CD4-positive, alpha-beta T cell (primary cell): ENCODE measurements around the gene CACNA1B. TPM values are rescaled to one million over a fixed set of nuclear protein-coding genes. Genes with fewer than 3 reads are reported as not detected.

Source experiments
- ATAC-seq: fragments of 200-7000 bp; cut with Tn5 transposase; one replicate; pipeline ENCODE4 v1.10.0; 2022; ENCODE audit warnings: mild to moderate bottlenecking; ENCODE audit not compliant: poor library complexity
- CTCF ChIA-PET: fragments of 350-600 bp; sonication (Branson Sonifier 250); formaldehyde crosslinking; loops from one replicate; lab custom pipeline; 2021; ENCODE audit warnings: antibody characterized with exemption, inconsistent platforms; lab: Charles Lee
- POLR2A ChIA-PET: fragments of 350-600 bp; sonication (Branson Sonifier 250); formaldehyde crosslinking; loops from one replicate; lab custom pipeline; 2021; ENCODE audit warnings: antibody characterized with exemption, inconsistent platforms; lab: Charles Lee
- DNase-seq, 14 experiments: peaks; one replicate each; pipeline ENCODE4 v3.0.0-alpha.2; 2013 to 2020; ENCODE audit warnings: mixed read lengths in 2 of 14
- H3K27ac ChIP-seq, 2 donors: one replicate each; pipeline versions ENCODE4 v1.5.1 to v1.7.0; 2013; ENCODE audit warnings: low read length in 2 of 2, low read depth in 1 of 2, mild to moderate bottlenecking in 1 of 2
- H3K27me3 ChIP-seq, 2 experiments: 1 replicate in 1 of 2; 2 replicates in 1 of 2; pipeline versions ENCODE4 v1.6.1 to v1.7.0; 2013; ENCODE audit warnings: low read length in 2 of 2, control low read depth in 1 of 2, mild to moderate bottlenecking in 1 of 2, moderate library complexity in 1 of 2; ENCODE audit not compliant: insufficient read depth in 2 of 2, control insufficient read depth in 1 of 2
- H3K36me3 ChIP-seq: one replicate; pipeline ENCODE4 v1.6.1; 2013; ENCODE audit warnings: low read length, control low read depth; ENCODE audit not compliant: insufficient read depth
- H3K4me1 ChIP-seq: one replicate; pipeline ENCODE4 v1.6.1; 2013; ENCODE audit warnings: low read length, control low read depth; ENCODE audit not compliant: insufficient read depth
- H3K4me3 ChIP-seq: one replicate; pipeline ENCODE4 v1.5.1; 2013; ENCODE audit warnings: mild to moderate bottlenecking, low read length, moderate library complexity
- H3K9me3 ChIP-seq, 2 experiments: 1 replicate in 1 of 2; 2 replicates in 1 of 2; pipeline versions ENCODE4 v1.6.1 to v1.7.0; 2013; ENCODE audit warnings: low read length in 2 of 2, mild to moderate bottlenecking in 2 of 2, control low read depth in 1 of 2, moderate library complexity in 1 of 2; ENCODE audit not compliant: control insufficient read depth in 1 of 2, insufficient read depth in 1 of 2
- H3K27ac Mint-ChIP-seq: one replicate; pipeline ENCODE4 v1.8.0; 2020; ENCODE audit warnings: mixed read lengths
- H3K27me3 Mint-ChIP-seq: one replicate; pipeline ENCODE4 v1.8.0; 2021; ENCODE audit warnings: mixed read lengths
- H3K36me3 Mint-ChIP-seq: one replicate; pipeline ENCODE4 v1.8.0; 2021; ENCODE audit warnings: low read depth, mixed read lengths
- H3K4me1 Mint-ChIP-seq: one replicate; pipeline ENCODE4 v1.8.0; 2021; ENCODE audit warnings: low read depth, mixed read lengths
- H3K4me3 Mint-ChIP-seq: one replicate; pipeline ENCODE4 v1.8.0; 2020; ENCODE audit warnings: mild to moderate bottlenecking, mixed read lengths
- H3K9me3 Mint-ChIP-seq: one replicate; pipeline ENCODE4 v1.8.0; 2020; ENCODE audit warnings: mixed read lengths
- CTCF ChIP-seq: fragments of 200-600 bp; IDR thresholded peaks from one replicate; pipeline ENCODE4 v1.8.0; 2022; ENCODE audit warnings: antibody characterized with exemption, mild to moderate bottlenecking
- intact Hi-C, 2 experiments: fragments of 100-400 bp; cut with DNase I in 1 of 2; cut with micrococcal nuclease in 1 of 2; formaldehyde crosslinking; loops; one replicate each; pipeline versions ENCODE4 v1.15.1 to v1.9.0; 2023 to 2025; cut with DNase I, micrococcal nuclease
- total RNA-seq, 174 experiments: library from RNA in 2 of 174; stranded (reverse) in 2 of 174; gene quantifications; one replicate each; pipeline ENCODE4 v1.2.3 and lab custom pipeline; 2021 to 2026

CACNA1B gene
- total RNA-seq, 2 experiments from 2014 or later: not detected

- Histone ChIP-seq H3K4me3 (no peak overlapping the region), H3K36me3 (no peaks in the 10 kb centered on the region), H3K9me3 (peaks cover 0 to 10% of the 10 kb centered on the region in 2 experiments), H3K27me3 (no peaks in the 10 kb centered on the region), H3K4me1 (no peaks in the 10 kb centered on the region), H3K27ac (no peak overlapping the region)
- H3K9me3 Mint-ChIP-seq: no peaks in the 10 kb centered on the region
- ChIA-PET CTCF (no interaction called here), POLR2A (no interaction called here)
- DNase-seq (no peak), ATAC-seq (no peak)
- H3K4me1 Mint-ChIP-seq: no peaks in the 10 kb centered on the region
- no peaks in the 10 kb centered on the region for H3K27me3 Mint-ChIP-seq
- H3K4me3 Mint-ChIP-seq: no peak overlapping the region
- H3K27ac Mint-ChIP-seq: no peak overlapping the region
- TF ChIP-seq CTCF: no peak
- intact Hi-C loops: no loop called here
- H3K36me3 Mint-ChIP-seq: peaks cover 11% of the 10 kb centered on the region
Measured at GRCh38 chr9:137843355-137843754, 34.2 kb upstream of the CACNA1B start.

GRCh38 chr9:137851516-137852267 is 25.9 kb upstream of the CACNA1B start:
- no peak for DNase-seq

GRCh38 chr9:137853392-137853995 is 24.1 kb upstream of the CACNA1B start:
- no peak overlapping the region for H3K4me3 ChIP-seq
- DNase-seq (no peak), ATAC-seq (no peak)
- no peaks in the 10 kb centered on the region for H3K4me1 ChIP-seq
- peaks cover 31 to 34% of the 10 kb centered on the region in 2 experiments for H3K9me3 ChIP-seq
- no peaks in the 10 kb centered on the region for H3K36me3 ChIP-seq
- TF ChIP-seq CTCF: no peak
- ChIA-PET CTCF (no interaction called here), POLR2A (no interaction called here)
- no peak overlapping the region for H3K27ac ChIP-seq
- Mint-ChIP-seq H3K4me3 (no peak overlapping the region), H3K27ac (no peak overlapping the region), H3K4me1 (no peaks in the 10 kb centered on the region), H3K9me3 (peaks cover 7% of the 10 kb centered on the region), H3K27me3 (no peaks in the 10 kb centered on the region), H3K36me3 (peaks cover 7% of the 10 kb centered on the region)
- no peaks in the 10 kb centered on the region for H3K27me3 ChIP-seq
- intact Hi-C loops: no loop called here

More at GRCh38 chr9:137851516-137852267, 25.9 kb upstream of the CACNA1B start:
- no peak overlapping the region for H3K4me3 Mint-ChIP-seq
- Histone ChIP-seq H3K27ac (no peak overlapping the region), H3K36me3 (no peaks in the 10 kb centered on the region), H3K4me3 (no peak overlapping the region), H3K4me1 (no peaks in the 10 kb centered on the region), H3K27me3 (no peaks in the 10 kb centered on the region), H3K9me3 (peaks cover 27 to 28% of the 10 kb centered on the region in 2 experiments)
- H3K9me3 Mint-ChIP-seq: peaks cover 7% of the 10 kb centered on the region
- TF ChIP-seq CTCF: no peak
- ATAC-seq: no peak
- peaks cover 7% of the 10 kb centered on the region for H3K36me3 Mint-ChIP-seq
- ChIA-PET CTCF (no interaction called here), POLR2A (no interaction called here)
- intact Hi-C loops: no loop called here
- H3K27me3 Mint-ChIP-seq: no peaks in the 10 kb centered on the region
- no peaks in the 10 kb centered on the region for H3K4me1 Mint-ChIP-seq
- H3K27ac Mint-ChIP-seq: no peak overlapping the region
